GM23248 (cell line): ENCODE measurements around the gene LRRC19.

Experiments used
- EZH2 ChIP-seq: fragments of 200-600 bp; sonication (generic); IDR thresholded peaks from 2 replicates; pipeline ENCODE4 v1.6.1; 2018; ENCODE audit warnings: antibody characterized with exemption, mild to moderate bottlenecking; ENCODE audit not compliant: insufficient read depth, poor library complexity, severe bottlenecking
- EZH2phosphoT487 ChIP-seq: fragments of 200-600 bp; sonication (generic); IDR thresholded peaks from 2 replicates; pipeline ENCODE4 v1.6.1; 2018; ENCODE audit warnings: antibody characterized with exemption, moderate library complexity, mild to moderate bottlenecking, low read depth; ENCODE audit not compliant: insufficient read depth

DNA sequence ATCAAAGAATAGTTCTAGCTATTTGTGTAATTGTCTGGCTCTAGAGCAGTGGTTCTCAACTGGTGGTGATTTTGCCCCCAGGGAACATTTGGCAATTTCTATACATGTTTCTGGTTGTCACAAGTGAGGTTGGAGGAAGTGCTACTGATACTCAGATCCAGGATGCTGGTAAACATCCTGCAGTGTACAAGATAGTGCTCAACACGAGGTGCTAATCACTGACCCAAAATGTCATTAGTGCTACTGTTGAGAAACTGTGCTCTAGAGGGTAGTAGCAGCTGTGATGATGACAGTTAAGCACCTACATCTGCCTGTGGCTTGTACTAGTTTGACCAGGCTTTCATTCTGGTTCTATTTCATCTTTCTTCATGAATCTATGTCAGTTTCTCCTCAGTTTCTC, 22.1 kb downstream of the LRRC19 start:
- no peak for TF ChIP-seq EZH2
- no peak for TF ChIP-seq EZH2phosphoT487
